Neural progenitor cell (in vitro differentiated cells): ENCODE measurements around the gene CLIP2. TPM values are rescaled to one million over a fixed set of nuclear protein-coding genes. Genes with fewer than 3 reads are reported as not detected.

Experiments
- DNase-seq: peaks from one replicate; pipeline ENCODE4 v3.0.0-alpha.2; 2016; ENCODE audit warnings: low spot score
- H2AFZ ChIP-seq: fragments of 200-600 bp; sonication (generic); replicated peaks from 2 replicates; pipeline ENCODE4 v1.6.1; 2016; ENCODE audit warnings: antibody characterized with exemption
- H3F3A ChIP-seq: fragments of 200-600 bp; sonication (generic); 2 replicates; pipeline ENCODE4 v1.6.1; 2016; ENCODE audit warnings: antibody characterized with exemption, low read depth
- H3K27ac ChIP-seq: fragments of 200-600 bp; sonication (generic); 2 replicates; pipeline ENCODE4 v1.5.1; 2016; ENCODE audit warnings: mild to moderate bottlenecking
- H3K27me3 ChIP-seq: fragments of 200-600 bp; sonication (generic); 2 replicates; pipeline ENCODE4 v1.6.1; 2016; ENCODE audit warnings: mild to moderate bottlenecking, moderate library complexity
- H3K36me3 ChIP-seq: fragments of 200-600 bp; sonication (generic); 2 replicates; pipeline ENCODE4 v1.5.1; 2016
- H3K4me1 ChIP-seq: fragments of 200-600 bp; sonication (generic); 2 replicates; pipeline ENCODE4 v1.6.1; 2016; ENCODE audit warnings: mixed run types
- H3K4me2 ChIP-seq: fragments of 200-600 bp; sonication (generic); 2 replicates; pipeline ENCODE4 v1.6.1; 2016
- H3K4me3 ChIP-seq: fragments of 200-600 bp; sonication (generic); 2 replicates; pipeline ENCODE4 v1.5.1; 2016
- H3K79me2 ChIP-seq: fragments of 200-600 bp; sonication (generic); 2 replicates; pipeline ENCODE4 v1.6.1; 2016; ENCODE audit warnings: low read depth
- H3K9ac ChIP-seq: fragments of 200-600 bp; sonication (generic); 2 replicates; pipeline ENCODE4 v1.6.1; 2016
- H3K9me3 ChIP-seq: fragments of 200-600 bp; sonication (generic); 2 replicates; pipeline ENCODE4 v1.5.1; 2016; ENCODE audit warnings: low read depth
- H4K20me1 ChIP-seq: fragments of 200-600 bp; sonication (generic); 2 replicates; pipeline ENCODE4 v1.6.1; 2016; ENCODE audit warnings: low read depth
- H3K27ac Mint-ChIP-seq: 3 replicates; pipeline ENCODE4 v1.8.0; 2021; ENCODE audit warnings: mixed read lengths
- H3K27me3 Mint-ChIP-seq: 2 replicates; pipeline ENCODE4 v1.8.0; 2022; ENCODE audit warnings: low read depth, mild to moderate bottlenecking, inconsistent platforms, moderate library complexity, mixed read lengths; ENCODE audit not compliant: insufficient read depth
- H3K36me3 Mint-ChIP-seq: 3 replicates; pipeline ENCODE4 v1.8.0; 2021; ENCODE audit warnings: mixed read lengths
- H3K4me1 Mint-ChIP-seq: 3 replicates; pipeline ENCODE4 v1.8.0; 2021; ENCODE audit warnings: mixed read lengths
- H3K4me3 Mint-ChIP-seq: 3 replicates; pipeline ENCODE4 v1.8.0; 2021; ENCODE audit warnings: mild to moderate bottlenecking, moderate library complexity, mixed read lengths
- H3K9me3 Mint-ChIP-seq: 3 replicates; pipeline ENCODE4 v1.8.0; 2020; ENCODE audit warnings: mixed read lengths
- EZH2 ChIP-seq: fragments of 200-600 bp; sonication (generic); IDR thresholded peaks from 2 replicates; pipeline ENCODE4 v1.6.1; 2017; ENCODE audit warnings: antibody characterized with exemption, mild to moderate bottlenecking, moderate library complexity
- EZH2phosphoT487 ChIP-seq: fragments of 200-600 bp; sonication (generic); IDR thresholded peaks from 2 replicates; pipeline ENCODE4 v1.6.1; 2017; ENCODE audit warnings: antibody characterized with exemption
- total RNA-seq: library from RNA; depleted of rRNA; stranded (reverse); fragments of >200 nt; gene quantifications from 2 replicates; pipeline ENCODE4 v1.2.3, GENCODE V29; 2015; ENCODE audit warnings: low replicate concordance
- TF ChIP-seq, protein P1 (sequence below): fragments of 200-600 bp; sonication (generic); IDR thresholded peaks from 2 replicates; pipeline ENCODE4 v1.5.1; 2017; ENCODE audit warnings: antibody characterized with exemption, mild to moderate bottlenecking

The CLIP2 gene
- total RNA-seq, 1 donor from 2014 or later, result 7.5 TPM

GRCh38 chr7:74343281-74344131 is 54.3 kb downstream of the CLIP2 start:
- Mint-ChIP-seq H3K27me3 (peaks cover 4% of the 10 kb centered on the region), H3K36me3 (peaks cover 16% of the 10 kb centered on the region), H3K4me1 (no peaks in the 10 kb centered on the region), H3K27ac (no peak overlapping the region), H3K9me3 (no peaks in the 10 kb centered on the region), H3K4me3 (no peak overlapping the region)
- no peak overlapping the region for H3K4me2 ChIP-seq
- H3K79me2 ChIP-seq, result no peaks in the 10 kb centered on the region
- H4K20me1 ChIP-seq, result no peaks in the 10 kb centered on the region
- H3K9me3 ChIP-seq, result no peaks in the 10 kb centered on the region
- H3K27ac ChIP-seq, result no peak overlapping the region
- DNase-seq, result no peak
- TF ChIP-seq EZH2, result no peak
- TF ChIP-seq, protein P1, sequence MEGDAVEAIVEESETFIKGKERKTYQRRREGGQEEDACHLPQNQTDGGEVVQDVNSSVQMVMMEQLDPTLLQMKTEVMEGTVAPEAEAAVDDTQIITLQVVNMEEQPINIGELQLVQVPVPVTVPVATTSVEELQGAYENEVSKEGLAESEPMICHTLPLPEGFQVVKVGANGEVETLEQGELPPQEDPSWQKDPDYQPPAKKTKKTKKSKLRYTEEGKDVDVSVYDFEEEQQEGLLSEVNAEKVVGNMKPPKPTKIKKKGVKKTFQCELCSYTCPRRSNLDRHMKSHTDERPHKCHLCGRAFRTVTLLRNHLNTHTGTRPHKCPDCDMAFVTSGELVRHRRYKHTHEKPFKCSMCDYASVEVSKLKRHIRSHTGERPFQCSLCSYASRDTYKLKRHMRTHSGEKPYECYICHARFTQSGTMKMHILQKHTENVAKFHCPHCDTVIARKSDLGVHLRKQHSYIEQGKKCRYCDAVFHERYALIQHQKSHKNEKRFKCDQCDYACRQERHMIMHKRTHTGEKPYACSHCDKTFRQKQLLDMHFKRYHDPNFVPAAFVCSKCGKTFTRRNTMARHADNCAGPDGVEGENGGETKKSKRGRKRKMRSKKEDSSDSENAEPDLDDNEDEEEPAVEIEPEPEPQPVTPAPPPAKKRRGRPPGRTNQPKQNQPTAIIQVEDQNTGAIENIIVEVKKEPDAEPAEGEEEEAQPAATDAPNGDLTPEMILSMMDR, result no peak
- TF ChIP-seq EZH2phosphoT487, result no peak
- no peaks in the 10 kb centered on the region for H3F3A ChIP-seq
- no peaks in the 10 kb centered on the region for H3K27me3 ChIP-seq
- no peak overlapping the region for H3K4me3 ChIP-seq
- no peaks in the 10 kb centered on the region for H3K36me3 ChIP-seq
- no peaks in the 10 kb centered on the region for H3K4me1 ChIP-seq
- H3K9ac ChIP-seq, result no peak overlapping the region
- H2AFZ ChIP-seq, result no peak overlapping the region

GRCh38 chr7:74344132-74344496 is 54.9 kb downstream of the CLIP2 start:
- Histone ChIP-seq H3K4me1 (no peaks in the 10 kb centered on the region), H4K20me1 (no peaks in the 10 kb centered on the region), H3K9me3 (no peaks in the 10 kb centered on the region), H3K27ac (no peak overlapping the region), H2AFZ (no peak overlapping the region), H3F3A (no peaks in the 10 kb centered on the region), H3K9ac (no peak overlapping the region), H3K27me3 (no peaks in the 10 kb centered on the region), H3K36me3 (no peaks in the 10 kb centered on the region), H3K4me3 (no peak overlapping the region), H3K79me2 (no peaks in the 10 kb centered on the region), H3K4me2 (no peak overlapping the region)
- DNase-seq, result no peak
- H3K9me3 Mint-ChIP-seq, result no peaks in the 10 kb centered on the region
- peaks cover 16% of the 10 kb centered on the region for H3K36me3 Mint-ChIP-seq
- no peaks in the 10 kb centered on the region for H3K4me1 Mint-ChIP-seq
- H3K27me3 Mint-ChIP-seq, result peaks cover 5% of the 10 kb centered on the region
- H3K4me3 Mint-ChIP-seq, result no peak overlapping the region
- no peak for TF ChIP-seq EZH2phosphoT487
- no peak for TF ChIP-seq EZH2
- TF ChIP-seq, protein P1, result no peak
- no peak overlapping the region for H3K27ac Mint-ChIP-seq

DNA sequence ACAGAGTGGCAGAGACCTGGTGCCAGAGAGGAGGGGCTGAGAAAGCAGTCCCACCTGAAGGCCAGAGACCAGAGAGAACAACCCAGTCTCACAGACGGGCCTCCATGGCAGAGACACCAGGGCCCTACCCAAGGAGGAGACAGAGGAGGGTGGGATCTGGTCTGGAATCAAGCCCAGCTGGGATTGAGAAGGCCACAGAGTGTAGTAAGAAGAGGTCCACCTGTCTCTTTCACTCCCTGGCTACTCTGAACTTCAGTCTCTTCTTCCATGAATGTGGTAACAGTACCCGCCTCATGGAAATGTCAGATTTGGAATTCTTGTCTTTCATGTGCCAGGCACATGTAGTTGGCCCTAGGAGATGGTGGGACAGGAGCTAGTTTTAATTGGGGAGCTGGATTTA is 55.6 kb downstream of the CLIP2 start:
- H3K4me1 Mint-ChIP-seq, result no peaks in the 10 kb centered on the region
- H3F3A ChIP-seq, result no peaks in the 10 kb centered on the region
- no peak for TF ChIP-seq EZH2
- TF ChIP-seq EZH2phosphoT487, result no peak
- TF ChIP-seq, protein P1, result no peak
- H3K27me3 ChIP-seq, result no peaks in the 10 kb centered on the region
- peaks cover 16% of the 10 kb centered on the region for H3K36me3 Mint-ChIP-seq
- no peaks in the 10 kb centered on the region for H3K9me3 Mint-ChIP-seq
- peaks cover 6% of the 10 kb centered on the region for H3K27me3 Mint-ChIP-seq
- no peaks in the 10 kb centered on the region for H3K36me3 ChIP-seq
- no peak for DNase-seq
- H3K4me3 ChIP-seq, result no peak overlapping the region
- H3K4me3 Mint-ChIP-seq, result no peak overlapping the region
- no peaks in the 10 kb centered on the region for H3K9me3 ChIP-seq
- H2AFZ ChIP-seq, result no peak overlapping the region
- no peak overlapping the region for H3K4me2 ChIP-seq
- H4K20me1 ChIP-seq, result no peaks in the 10 kb centered on the region
- no peak overlapping the region for H3K27ac ChIP-seq
- H3K79me2 ChIP-seq, result no peaks in the 10 kb centered on the region
- no peaks in the 10 kb centered on the region for H3K4me1 ChIP-seq
- H3K27ac Mint-ChIP-seq, result no peak overlapping the region
- H3K9ac ChIP-seq, result no peak overlapping the region
